Body of pancreas (tissue), 4 donors: Measurements from ENCODE around the gene CYBC1. TPM values are rescaled to one million over a fixed set of nuclear protein-coding genes. Genes with fewer than 3 reads are reported as not detected.

Source experiments
- ATAC-seq: fragments of 150-250 bp; one replicate; pipeline ENCODE4 v1.9.1; 2016
- DNase-seq, 4 donors: peaks; one replicate each; pipeline ENCODE4 v3.0.0-alpha.2; 2019
- H3K27ac ChIP-seq, 4 donors: fragments of 200-600 bp; sonication (generic); 1 replicate in 3 of 4; 2 replicates in 1 of 4; pipeline versions ENCODE4 v1.5.1 to v1.6.1; 2016 to 2019; ENCODE audit warnings: mild to moderate bottlenecking in 1 of 4, mixed read lengths in 1 of 4, moderate library complexity in 1 of 4
- H3K27me3 ChIP-seq, 2 donors: fragments of 200-600 bp; sonication (generic); one replicate each; pipeline ENCODE4 v1.6.0; 2016; ENCODE audit warnings: mild to moderate bottlenecking in 1 of 2
- H3K36me3 ChIP-seq, 2 donors: fragments of 200-600 bp; sonication (generic); replicated peaks in 1 of 2; 2 replicates each; pipeline ENCODE4 v1.5.1; 2016; ENCODE audit warnings: low read depth in 2 of 2; ENCODE audit not compliant: insufficient read depth in 1 of 2
- H3K4me1 ChIP-seq: fragments of 200-600 bp; sonication (generic); one replicate; pipeline ENCODE4 v1.6.0; 2016
- H3K4me3 ChIP-seq, 2 donors: fragments of 200-600 bp; sonication (generic); 1 replicate in 1 of 2; 2 replicates in 1 of 2; pipeline ENCODE4 v1.5.1; 2016 to 2019
- H3K9me3 ChIP-seq, 3 donors: fragments of 200-600 bp; sonication (generic); 1 replicate in 2 of 3; 2 replicates in 1 of 3; pipeline ENCODE4 v1.5.1; 2016
- POLR2A ChIP-seq, 3 donors: fragments of 450-650 bp; IDR thresholded peaks; one replicate each; pipeline ENCODE4 v1.6.1; 2016; ENCODE audit warnings: antibody characterized with exemption in 3 of 3, mild to moderate bottlenecking in 2 of 3
- WGBS, 2 donors: methylation state at CpG; one replicate each; pipeline ENCODE4 v1.1.5; 2017; 5-methylcytosine and 5-hydroxymethylcytosine counted together
- intact Hi-C: fragments of 100-400 bp; cut with DNase I; formaldehyde crosslinking; loops from one replicate; pipeline ENCODE4 v1.15.1; 2023
- total RNA-seq, 2 donors: library from RNA; depleted of rRNA; stranded (reverse); fragments of >200 nt; gene quantifications; one replicate each; pipeline ENCODE4 v1.1.0, GENCODE V29; 2016
- TF ChIP-seq, protein P1 (sequence below), 7 experiments: fragments of 450-650 bp in 4 of 7; fragments of 200-600 bp in 3 of 7; sonication (generic) in 3 of 7; IDR thresholded peaks; one replicate each; pipeline ENCODE4 v1.5.1; 2016 to 2019; ENCODE audit warnings: antibody characterized with exemption in 7 of 7

CYBC1 gene
- total RNA-seq, 2 donors from 2014 or later, result 53.1 to 68.2 TPM

DNA sequence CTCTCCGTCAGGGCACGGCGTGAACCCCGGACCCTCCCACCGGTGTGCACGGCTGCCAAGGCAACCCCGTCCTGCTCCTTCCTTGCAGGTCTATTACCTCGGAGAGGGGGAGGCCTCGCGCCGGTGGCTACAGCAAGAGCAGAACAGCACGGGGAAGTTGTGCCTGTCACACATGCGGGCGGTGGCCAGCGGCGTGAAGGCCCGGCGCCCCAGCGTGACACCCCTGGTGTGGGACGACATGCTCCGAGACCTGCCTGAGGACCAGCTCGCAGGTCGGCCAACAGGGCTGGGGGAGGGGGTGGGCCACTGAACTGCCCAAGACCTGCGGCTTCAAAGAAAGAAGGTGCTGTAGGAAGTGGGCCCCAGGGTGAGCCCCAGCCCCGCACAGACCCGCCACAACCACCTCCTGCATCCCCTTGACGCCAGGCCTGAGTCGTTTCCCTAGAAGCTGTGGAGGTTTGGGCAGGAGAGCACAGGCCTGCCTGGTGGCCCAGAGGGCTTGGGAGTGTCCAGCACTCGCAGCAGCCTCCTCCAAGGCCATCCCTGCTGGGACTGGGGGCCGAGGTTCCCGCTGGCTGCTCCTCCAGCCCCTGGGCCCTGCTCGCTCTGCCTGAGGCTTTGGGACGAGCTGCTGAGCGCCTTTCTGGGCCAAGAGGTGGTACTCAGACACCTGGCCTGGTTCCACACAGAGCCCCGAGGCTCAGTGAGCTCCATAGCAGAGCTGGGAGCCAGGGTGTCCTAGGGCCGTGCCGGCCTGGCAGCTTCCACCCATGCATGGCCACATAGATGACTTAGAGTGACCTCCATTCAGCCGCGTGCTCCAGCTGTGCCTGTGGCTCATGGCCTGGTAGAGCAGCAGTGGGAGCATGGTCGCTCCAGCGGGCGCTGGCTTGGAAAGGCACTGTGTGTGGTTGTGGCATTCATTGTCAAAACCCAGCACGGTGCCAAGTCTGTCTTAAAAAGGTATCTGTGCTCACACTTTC is 14.7 kb downstream of the CYBC1 start:
- intact Hi-C loops, result no loop called here
- 60 to 78% methylated on average over 7 to 43 of the region's 43 CpGs for WGBS, 2 donors

DNA sequence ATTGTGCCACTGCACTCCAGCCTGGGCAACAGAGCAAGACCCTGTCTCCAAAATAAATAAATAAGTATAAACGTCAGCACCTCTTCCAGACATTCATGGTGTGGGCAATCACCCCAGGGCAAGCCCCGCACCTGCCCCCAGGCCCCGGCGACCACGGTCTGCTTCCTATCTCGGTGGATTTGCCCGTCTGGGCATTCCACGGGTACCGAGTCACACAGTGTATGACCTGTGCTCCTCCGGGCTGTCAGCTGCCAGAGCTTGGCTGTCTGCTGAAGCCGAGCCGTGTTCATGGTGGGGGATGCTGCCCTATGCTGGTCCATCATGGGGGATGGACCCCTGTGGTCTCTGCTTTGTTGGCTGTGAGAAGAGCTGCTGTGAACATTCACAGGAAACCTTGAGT is 15.4 kb downstream of the CYBC1 start:
- H3K27me3 ChIP-seq, result no peaks in the 10 kb centered on the region
- H3K4me3 ChIP-seq, result no peak overlapping the region
- ATAC-seq, result no peak
- no peak for DNase-seq
- TF ChIP-seq POLR2A (IDR thresholded peaks at IDR 0.05), result no peak
- TF ChIP-seq, protein P1, sequence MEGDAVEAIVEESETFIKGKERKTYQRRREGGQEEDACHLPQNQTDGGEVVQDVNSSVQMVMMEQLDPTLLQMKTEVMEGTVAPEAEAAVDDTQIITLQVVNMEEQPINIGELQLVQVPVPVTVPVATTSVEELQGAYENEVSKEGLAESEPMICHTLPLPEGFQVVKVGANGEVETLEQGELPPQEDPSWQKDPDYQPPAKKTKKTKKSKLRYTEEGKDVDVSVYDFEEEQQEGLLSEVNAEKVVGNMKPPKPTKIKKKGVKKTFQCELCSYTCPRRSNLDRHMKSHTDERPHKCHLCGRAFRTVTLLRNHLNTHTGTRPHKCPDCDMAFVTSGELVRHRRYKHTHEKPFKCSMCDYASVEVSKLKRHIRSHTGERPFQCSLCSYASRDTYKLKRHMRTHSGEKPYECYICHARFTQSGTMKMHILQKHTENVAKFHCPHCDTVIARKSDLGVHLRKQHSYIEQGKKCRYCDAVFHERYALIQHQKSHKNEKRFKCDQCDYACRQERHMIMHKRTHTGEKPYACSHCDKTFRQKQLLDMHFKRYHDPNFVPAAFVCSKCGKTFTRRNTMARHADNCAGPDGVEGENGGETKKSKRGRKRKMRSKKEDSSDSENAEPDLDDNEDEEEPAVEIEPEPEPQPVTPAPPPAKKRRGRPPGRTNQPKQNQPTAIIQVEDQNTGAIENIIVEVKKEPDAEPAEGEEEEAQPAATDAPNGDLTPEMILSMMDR (IDR thresholded peaks at IDR 0.05), result no peak
- H3K9me3 ChIP-seq, result no peaks in the 10 kb centered on the region
- intact Hi-C loops, result no loop called here
- WGBS, 2 donors, result 83 to 90% methylated on average over 5 to 12 of the region's 12 CpGs
- peaks cover 36% of the 10 kb centered on the region for H3K4me1 ChIP-seq
- no peaks in the 10 kb centered on the region for H3K36me3 ChIP-seq
- no peak overlapping the region for H3K27ac ChIP-seq

More for the DNA sequence above, 14.7 kb downstream of the CYBC1 start:
- TF ChIP-seq POLR2A (IDR thresholded peaks at IDR 0.05), result no peak
- TF ChIP-seq, protein P1 (IDR thresholded peaks at IDR 0.05), result no peak
- Histone ChIP-seq H3K9me3 (no peaks in the 10 kb centered on the region), H3K4me1 (peaks cover 36% of the 10 kb centered on the region), H3K36me3 (no peaks in the 10 kb centered on the region), H3K4me3 (no peak overlapping the region), H3K27ac (peak overlapping the region; percentile 49 to 82 (median 76)), H3K27me3 (no peaks in the 10 kb centered on the region)
- ATAC-seq, result peak; percentile 12
- DNase-seq, result peak; percentile 38 to 64 (median 49)

DNA sequence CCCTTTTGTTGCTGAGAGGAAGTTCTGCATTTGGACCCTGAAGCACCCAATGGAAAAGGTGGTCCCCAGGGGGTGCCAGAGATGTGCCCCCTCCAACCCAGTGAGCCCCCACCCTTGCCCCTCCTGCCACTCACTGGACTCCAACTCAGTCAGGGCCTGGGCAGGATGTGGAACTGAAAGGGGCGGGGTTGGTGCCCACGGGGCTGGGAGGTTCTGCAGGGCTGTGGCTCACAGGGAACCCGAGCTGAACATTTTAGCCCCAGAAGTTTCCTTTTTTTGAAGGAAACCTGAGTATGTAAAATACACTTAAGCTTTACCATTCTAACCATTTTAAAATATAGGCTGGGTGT is 16.4 kb downstream of the CYBC1 start:
- Histone ChIP-seq H3K4me3 (no peak overlapping the region), H3K36me3 (no peaks in the 10 kb centered on the region), H3K9me3 (no peaks in the 10 kb centered on the region), H3K27ac (no peak overlapping the region), H3K4me1 (peaks cover 36% of the 10 kb centered on the region), H3K27me3 (no peaks in the 10 kb centered on the region)
- intact Hi-C loops, result no loop called here
- 43 to 70% methylated on average over 3 of the region's 3 CpGs for WGBS, 2 donors
- DNase-seq, result no peak
- ATAC-seq, result no peak
- TF ChIP-seq POLR2A (IDR thresholded peaks at IDR 0.05), result no peak
- TF ChIP-seq, protein P1 (IDR thresholded peaks at IDR 0.05), result no peak

DNA sequence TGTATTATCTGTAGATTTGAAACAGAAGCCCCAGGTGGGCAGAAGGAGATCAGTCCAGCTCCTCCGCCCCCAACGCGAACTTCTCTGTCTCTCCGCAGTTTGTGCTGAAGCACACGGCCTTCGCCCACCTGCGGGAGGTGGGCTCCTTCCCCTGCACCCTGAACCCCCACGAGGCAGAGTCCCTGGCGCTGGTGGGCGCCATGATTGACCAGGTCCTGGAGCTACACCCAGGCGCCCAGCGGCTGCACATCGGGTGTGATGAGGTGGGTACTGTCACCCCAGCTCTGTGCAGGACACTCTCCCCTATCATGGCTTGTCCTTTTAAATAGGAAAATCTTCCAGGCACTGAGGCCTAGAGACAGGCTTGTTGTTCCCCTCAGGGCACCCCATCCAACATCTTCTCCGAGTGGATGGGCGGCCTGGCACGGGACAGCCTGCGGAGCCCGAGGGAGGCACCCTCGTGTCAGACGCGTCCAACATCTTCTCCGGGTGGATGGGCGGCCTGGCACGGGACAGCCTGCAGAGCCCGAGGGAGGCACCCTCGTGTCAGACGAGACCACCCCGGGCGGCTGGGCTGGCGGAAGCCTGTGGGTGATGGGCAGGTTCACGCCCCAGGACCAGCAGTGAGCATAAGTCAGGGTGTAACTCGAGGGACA is 16.9 kb downstream of the CYBC1 start:
- DNase-seq (no peak), ATAC-seq (no peak)
- Histone ChIP-seq H3K9me3 (no peaks in the 10 kb centered on the region), H3K4me3 (no peak overlapping the region), H3K27me3 (no peaks in the 10 kb centered on the region), H3K36me3 (no peaks in the 10 kb centered on the region), H3K27ac (no peak overlapping the region), H3K4me1 (peaks cover 31% of the 10 kb centered on the region)
- TF ChIP-seq, protein P1 (IDR thresholded peaks at IDR 0.05), result no peak
- no peak for TF ChIP-seq POLR2A (IDR thresholded peaks at IDR 0.05)
- WGBS, 2 donors, result 86 to 90% methylated on average over 18 to 24 of the region's 32 CpGs
- intact Hi-C loops, result no loop called here
